Measurements from ENCODE around the gene CDCA8. TPM values are rescaled to one million over a fixed set of nuclear protein-coding genes. Genes with fewer than 3 reads are reported as not detected.
"Not testable (repeated sequence)": the region's sequence is repeated elsewhere in the genome, so short reads cannot be mapped to it uniquely, and the experiment has no call there.

CDCA8 gene
- total RNA-seq, 1 experiment from 2014 or later: 48.5 TPM

DNA sequence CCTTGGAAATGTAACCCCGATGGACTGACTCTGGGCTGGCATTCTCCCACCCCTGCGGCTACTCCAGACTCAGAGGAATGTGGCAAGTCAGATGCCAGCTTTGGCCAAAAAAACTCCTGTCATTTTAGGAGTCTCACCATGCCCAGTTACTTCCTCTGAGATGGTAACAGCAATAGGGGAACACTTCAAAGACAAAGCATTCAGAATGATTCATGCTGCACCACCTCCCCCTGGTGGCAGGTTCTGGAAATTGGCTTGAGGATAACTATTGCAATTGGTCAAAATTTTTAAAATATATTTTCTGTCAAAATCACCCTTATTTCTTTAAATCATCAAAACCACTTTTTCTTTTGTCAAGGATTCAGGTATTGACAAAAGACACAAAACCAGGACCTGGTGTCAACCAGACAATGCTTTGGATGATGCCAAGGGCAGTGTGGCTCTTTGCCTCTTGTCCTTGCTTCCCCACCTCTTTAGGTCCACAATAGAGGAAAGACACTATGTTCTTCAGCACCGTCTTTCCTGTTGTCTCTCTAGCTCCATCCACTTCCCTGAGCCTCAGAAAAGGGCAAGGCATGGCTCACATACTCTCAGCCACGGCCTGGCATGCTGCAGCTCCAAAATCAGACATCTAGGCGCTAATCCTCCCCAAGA is 9.9 kb upstream of the CDCA8 start:
- no peak overlapping the region for H2BK5ac ChIP-seq (ENCODE audit: insufficient read length, low read length)
- H3K36me3 Mint-ChIP-seq (ENCODE audit: insufficient read depth in 1 of 3, low read depth in 3 of 3): peaks cover 26 to 52% (median 45%) of the 10 kb centered on the region in 3 experiments; a peak in 6 of 7 replicates
- H3K27me3 Mint-ChIP-seq (ENCODE audit: low read depth): no peaks in the 10 kb centered on the region
- H3K56ac ChIP-seq (ENCODE audit: insufficient read length, low read depth, low read length): no peak overlapping the region
- H3K27ac ChIP-seq (ENCODE audit: insufficient read length, low read depth, low read length): no peak overlapping the region
- no peak overlapping the region for H3K4me2 ChIP-seq (ENCODE audit: insufficient read depth, insufficient read length, low read length)
- no peak overlapping the region for H3K18ac ChIP-seq (ENCODE audit: insufficient read length, low read depth, low read length)
- H4K5ac ChIP-seq (ENCODE audit: insufficient read length, low read depth, low read length): no peak overlapping the region
- no peaks in the 10 kb centered on the region for H3K23me2 ChIP-seq (ENCODE audit: insufficient read length, low read depth, low read length, poor library complexity, severe bottlenecking)
- H3K4me1 ChIP-seq (ENCODE audit: insufficient read depth, low read length): no peaks in the 10 kb centered on the region
- no CpG with 5 or more reads among the region's 5 CpGs for WGBS (ENCODE audit: extremely low coverage, insufficient read length, low lambda C conversion rate)
- H3K4ac ChIP-seq (ENCODE audit: low read depth, low read length): no peak overlapping the region
- no peak overlapping the region for H2BK15ac ChIP-seq (ENCODE audit: low read depth, low read length)
- no peak overlapping the region for H2BK20ac ChIP-seq (ENCODE audit: low read depth, low read length, poor library complexity, severe bottlenecking)
- H4K8ac ChIP-seq (replicated peaks; ENCODE audit: insufficient read length, low read depth, low read length): no peak overlapping the region
- H3K9ac ChIP-seq (ENCODE audit: extremely low read depth, insufficient read length, low read length): no peak overlapping the region
- no peak overlapping the region for H2AK5ac ChIP-seq (ENCODE audit: insufficient read length, low read length)
- DNase-seq: peak; percentile 58
- no peak overlapping the region for H3K4me3 Mint-ChIP-seq
- no peak overlapping the region for H2AFZ ChIP-seq (ENCODE audit: low read length)
- H3K23ac ChIP-seq (ENCODE audit: insufficient read length, low read depth, low read length): no peak overlapping the region
- no peaks in the 10 kb centered on the region for H3K79me2 ChIP-seq (ENCODE audit: insufficient read depth, low read length)
- no peak overlapping the region for H2BK120ac ChIP-seq (ENCODE audit: low read depth, low read length, poor library complexity, severe bottlenecking)
- H3K9me3 Mint-ChIP-seq: no peaks in the 10 kb centered on the region
- 0 out of 4 replicates have a peak, but pooled peaks cover 0 to 2% of the 10 kb centered on the region in 2 experiments for H3K4me1 Mint-ChIP-seq
- H3K27me3 ChIP-seq (ENCODE audit: insufficient read depth, low read length): no peaks in the 10 kb centered on the region
- no peak overlapping the region for H3K14ac ChIP-seq (ENCODE audit: insufficient read depth, low read length)
- no peak overlapping the region for H2BK12ac ChIP-seq (ENCODE audit: insufficient read length, low read depth, low read length)
- no peak overlapping the region for H3T11ph ChIP-seq (ENCODE audit: low read length)
- H3K79me1 ChIP-seq (ENCODE audit: insufficient read depth, low read depth, low read length, poor library complexity, severe bottlenecking): no peaks in the 10 kb centered on the region
- no peak overlapping the region for H4K91ac ChIP-seq (ENCODE audit: insufficient read length, low read depth, low read length)
- no peaks in the 10 kb centered on the region for H3K9me3 ChIP-seq (ENCODE audit: control insufficient read depth, low read depth, low read length)
- TF ChIP-seq, protein P1, sequence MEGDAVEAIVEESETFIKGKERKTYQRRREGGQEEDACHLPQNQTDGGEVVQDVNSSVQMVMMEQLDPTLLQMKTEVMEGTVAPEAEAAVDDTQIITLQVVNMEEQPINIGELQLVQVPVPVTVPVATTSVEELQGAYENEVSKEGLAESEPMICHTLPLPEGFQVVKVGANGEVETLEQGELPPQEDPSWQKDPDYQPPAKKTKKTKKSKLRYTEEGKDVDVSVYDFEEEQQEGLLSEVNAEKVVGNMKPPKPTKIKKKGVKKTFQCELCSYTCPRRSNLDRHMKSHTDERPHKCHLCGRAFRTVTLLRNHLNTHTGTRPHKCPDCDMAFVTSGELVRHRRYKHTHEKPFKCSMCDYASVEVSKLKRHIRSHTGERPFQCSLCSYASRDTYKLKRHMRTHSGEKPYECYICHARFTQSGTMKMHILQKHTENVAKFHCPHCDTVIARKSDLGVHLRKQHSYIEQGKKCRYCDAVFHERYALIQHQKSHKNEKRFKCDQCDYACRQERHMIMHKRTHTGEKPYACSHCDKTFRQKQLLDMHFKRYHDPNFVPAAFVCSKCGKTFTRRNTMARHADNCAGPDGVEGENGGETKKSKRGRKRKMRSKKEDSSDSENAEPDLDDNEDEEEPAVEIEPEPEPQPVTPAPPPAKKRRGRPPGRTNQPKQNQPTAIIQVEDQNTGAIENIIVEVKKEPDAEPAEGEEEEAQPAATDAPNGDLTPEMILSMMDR (conservative IDR thresholded peaks at IDR 0.05): peak; percentile 96
- H3K27ac Mint-ChIP-seq: peak overlapping the region in 1 of 3 experiments; percentile 85; a peak in 3 of 7 replicates
- no peaks in the 10 kb centered on the region for H4K20me1 ChIP-seq (ENCODE audit: control insufficient read depth, insufficient read depth, insufficient read length)

DNA sequence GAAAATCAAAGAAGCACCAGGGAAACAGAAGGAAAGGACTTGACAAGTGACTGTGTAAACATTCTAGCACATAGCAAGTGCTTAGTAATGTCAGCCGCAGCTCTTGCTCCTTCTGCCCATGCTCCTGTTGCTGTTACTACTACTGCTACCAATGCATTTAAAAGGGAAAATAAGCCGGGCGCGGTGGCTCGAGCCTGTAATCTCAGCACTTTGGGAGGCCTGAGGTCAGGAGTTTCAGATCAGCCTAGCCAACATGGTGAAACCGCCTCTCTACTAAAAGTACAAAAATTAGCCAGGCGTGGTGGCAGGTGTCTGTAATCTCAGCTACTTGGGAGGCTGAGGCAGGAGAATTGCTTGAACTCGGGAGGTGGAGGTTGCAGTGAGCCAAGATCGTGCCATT is 8.1 kb upstream of the CDCA8 start:
- not testable (repeated sequence) for H3K79me1 ChIP-seq (ENCODE audit: insufficient read depth, low read depth, low read length, poor library complexity, severe bottlenecking); H4K8ac ChIP-seq (replicated peaks; ENCODE audit: insufficient read length, low read depth, low read length); H3K9me3 ChIP-seq (ENCODE audit: control insufficient read depth, low read depth, low read length); H3K23ac ChIP-seq (ENCODE audit: insufficient read length, low read depth, low read length); H4K91ac ChIP-seq (ENCODE audit: insufficient read length, low read depth, low read length); H3K14ac ChIP-seq (ENCODE audit: insufficient read depth, low read length); H2BK15ac ChIP-seq (ENCODE audit: low read depth, low read length); DNase-seq; H3K4ac ChIP-seq (ENCODE audit: low read depth, low read length); H3K9ac ChIP-seq (ENCODE audit: extremely low read depth, insufficient read length, low read length); H3T11ph ChIP-seq (ENCODE audit: low read length); H3K79me2 ChIP-seq (ENCODE audit: insufficient read depth, low read length); H3K27ac ChIP-seq (ENCODE audit: insufficient read length, low read depth, low read length); H3K4me2 ChIP-seq (ENCODE audit: insufficient read depth, insufficient read length, low read length); H3K4me1 ChIP-seq (ENCODE audit: insufficient read depth, low read length); H3K27me3 ChIP-seq (ENCODE audit: insufficient read depth, low read length); H2AFZ ChIP-seq (ENCODE audit: low read length); H2BK120ac ChIP-seq (ENCODE audit: low read depth, low read length, poor library complexity, severe bottlenecking); H2BK20ac ChIP-seq (ENCODE audit: low read depth, low read length, poor library complexity, severe bottlenecking); H4K5ac ChIP-seq (ENCODE audit: insufficient read length, low read depth, low read length); H3K23me2 ChIP-seq (ENCODE audit: insufficient read length, low read depth, low read length, poor library complexity, severe bottlenecking); H3K27me3 Mint-ChIP-seq (ENCODE audit: low read depth); H3K4me3 Mint-ChIP-seq; H4K20me1 ChIP-seq (ENCODE audit: control insufficient read depth, insufficient read depth, insufficient read length); H2BK5ac ChIP-seq (ENCODE audit: insufficient read length, low read length); H3K18ac ChIP-seq (ENCODE audit: insufficient read length, low read depth, low read length); H3K9me3 Mint-ChIP-seq; H3K56ac ChIP-seq (ENCODE audit: insufficient read length, low read depth, low read length); H3K27ac Mint-ChIP-seq; H3K4me1 Mint-ChIP-seq; H2AK5ac ChIP-seq (ENCODE audit: insufficient read length, low read length); H2BK12ac ChIP-seq (ENCODE audit: insufficient read length, low read depth, low read length)
- H3K36me3 Mint-ChIP-seq (ENCODE audit: insufficient read depth in 1 of 3, low read depth in 3 of 3): peaks cover 37 to 65% (median 58%) of the 10 kb centered on the region in 3 experiments; a peak in 6 of 7 replicates
- no CpG with 5 or more reads among the region's 9 CpGs for WGBS (ENCODE audit: extremely low coverage, insufficient read length, low lambda C conversion rate)
